Neuronal stem cell (in vitro differentiated cells): ENCODE measurements around the gene LTBP1.
"Not testable (repeated sequence)": the region's sequence is repeated elsewhere in the genome, so short reads cannot be mapped to it uniquely, and the experiment has no call there.

Experiments used
- DNase-seq: peaks from one replicate; pipeline ENCODE4 v3.0.0-alpha.2; 2013; ENCODE audit warnings: low spot score
- H2AFZ ChIP-seq: one replicate; pipeline ENCODE4 v1.6.1; 2013; ENCODE audit warnings: mild to moderate bottlenecking, low read length, inconsistent platforms
- H2AK5ac ChIP-seq: 2 replicates; pipeline ENCODE4 v1.6.1; 2013; ENCODE audit warnings: low read depth, mild to moderate bottlenecking, inconsistent platforms, low read length, moderate library complexity, mixed read lengths
- H2BK120ac ChIP-seq: 2 replicates; pipeline ENCODE4 v1.6.1; 2013; ENCODE audit warnings: low read depth, mild to moderate bottlenecking, inconsistent platforms, low read length, moderate library complexity, mixed read lengths
- H2BK12ac ChIP-seq: one replicate; pipeline ENCODE4 v1.6.1; 2013; ENCODE audit warnings: low read length, inconsistent platforms
- H2BK15ac ChIP-seq: 2 replicates; pipeline ENCODE4 v1.6.1; 2013; ENCODE audit warnings: mild to moderate bottlenecking, low read length, inconsistent platforms, mixed read lengths
- H2BK5ac ChIP-seq: one replicate; pipeline ENCODE4 v1.6.1; 2013; ENCODE audit warnings: inconsistent platforms, mild to moderate bottlenecking, low read length, moderate library complexity
- H3K14ac ChIP-seq: one replicate; pipeline ENCODE4 v1.6.1; 2013; ENCODE audit warnings: low read length, inconsistent platforms
- H3K18ac ChIP-seq: 2 replicates; pipeline ENCODE4 v1.6.1; 2013; ENCODE audit warnings: low read length, inconsistent platforms
- H3K23ac ChIP-seq: 2 replicates; pipeline ENCODE4 v1.6.1; 2013; ENCODE audit warnings: low read depth, mild to moderate bottlenecking, mixed read lengths, low read length, inconsistent platforms; ENCODE audit not compliant: poor library complexity
- H3K27ac ChIP-seq: replicated peaks from 3 replicates; pipeline ENCODE4 v1.5.1; 2013; ENCODE audit warnings: low read length, inconsistent platforms
- H3K27me3 ChIP-seq, 3 experiments: 2 replicates each; pipeline ENCODE4 v1.6.1; 2013; ENCODE audit warnings: low read length in 3 of 3, mild to moderate bottlenecking in 2 of 3, inconsistent platforms in 1 of 3, low read depth in 1 of 3, mixed read lengths in 1 of 3, moderate library complexity in 1 of 3; ENCODE audit not compliant: control insufficient read depth in 3 of 3, insufficient read depth in 3 of 3
- H3K36me3 ChIP-seq, 2 donors: replicated peaks in 1 of 2; 2 replicates each; pipeline ENCODE4 v1.6.1; 2013; ENCODE audit warnings: low read length in 2 of 2; ENCODE audit not compliant: control insufficient read depth in 2 of 2, insufficient read depth in 2 of 2
- H3K4ac ChIP-seq: 2 replicates; pipeline ENCODE4 v1.6.1; 2013; ENCODE audit warnings: inconsistent platforms, mild to moderate bottlenecking, low read length, moderate library complexity
- H3K4me1 ChIP-seq, 2 donors: 1 replicate in 1 of 2; 2 replicates in 1 of 2; pipeline ENCODE4 v1.6.1; 2013; ENCODE audit warnings: low read length in 2 of 2, low read depth in 1 of 2; ENCODE audit not compliant: control insufficient read depth in 2 of 2, insufficient read depth in 1 of 2
- H3K4me2 ChIP-seq: one replicate; pipeline ENCODE4 v1.6.1; 2013; ENCODE audit warnings: mild to moderate bottlenecking, low read length, inconsistent platforms; ENCODE audit not compliant: insufficient read depth, poor library complexity, severe bottlenecking
- H3K4me3 ChIP-seq, 2 donors: 2 replicates each; pipeline ENCODE4 v1.5.1; 2013; ENCODE audit warnings: low read length in 2 of 2, mild to moderate bottlenecking in 2 of 2, inconsistent platforms in 1 of 2, moderate library complexity in 1 of 2
- H3K79me1 ChIP-seq: one replicate; pipeline ENCODE4 v1.6.1; 2013; ENCODE audit warnings: low read depth, mild to moderate bottlenecking, inconsistent platforms, low read length, moderate library complexity
- H3K9ac ChIP-seq: one replicate; pipeline ENCODE4 v1.6.1; 2013; ENCODE audit warnings: mild to moderate bottlenecking, low read depth, low read length, inconsistent platforms; ENCODE audit not compliant: poor library complexity
- H3K9me3 ChIP-seq, 2 donors: replicated peaks in 1 of 2; 2 replicates each; pipeline versions ENCODE3 to v1.6.1; 2013; ENCODE audit warnings: low read length in 2 of 2, mild to moderate bottlenecking in 2 of 2, inconsistent platforms in 1 of 2, low read depth in 1 of 2, mixed read lengths in 1 of 2, moderate library complexity in 1 of 2; ENCODE audit not compliant: control insufficient read depth in 2 of 2, insufficient read depth in 1 of 2
- H4K8ac ChIP-seq: one replicate; pipeline ENCODE4 v1.6.1; 2013; ENCODE audit warnings: low read depth, mild to moderate bottlenecking, inconsistent platforms, low read length, moderate library complexity
- H4K91ac ChIP-seq: one replicate; pipeline ENCODE4 v1.6.1; 2013; ENCODE audit warnings: low read length, low read depth, mild to moderate bottlenecking, inconsistent platforms; ENCODE audit not compliant: poor library complexity
- WGBS, 2 donors: extraction: QIAGEN DNeasy Blood & Tissue Kit; methylation state at CpG; one replicate each; pipeline ENCODE4 v1.1.7; 2013; ENCODE audit warnings: missing lambda C conversion rate in 2 of 2, mixed read lengths in 1 of 2; ENCODE audit not compliant: insufficient read length in 2 of 2, insufficient replicate concordance in 1 of 2; ENCODE audit errors: extremely low coverage in 2 of 2; 5-methylcytosine and 5-hydroxymethylcytosine counted together

The LTBP1 gene

DNA sequence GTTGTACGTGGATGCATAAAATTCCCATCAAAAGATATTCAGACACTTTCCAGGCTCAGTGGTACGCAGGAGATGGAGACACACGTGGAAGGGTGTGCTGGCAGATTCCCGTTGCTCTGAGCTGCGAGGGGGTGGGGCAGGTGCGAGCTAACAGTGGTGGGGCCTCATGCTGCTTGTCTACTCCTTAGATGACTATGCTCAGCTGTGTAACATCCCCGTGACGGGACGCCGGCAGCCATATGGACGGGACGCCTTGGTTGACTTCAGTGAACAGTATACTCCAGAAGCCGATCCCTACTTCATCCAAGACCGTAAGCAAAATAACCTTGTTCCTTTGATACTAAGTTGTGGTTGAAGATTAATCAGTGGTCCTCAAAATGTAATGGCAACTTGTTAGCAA lies 442.2 kb downstream of the LTBP1 start:
- Histone ChIP-seq H3K27me3 (no peaks in the 10 kb centered on the region), H3K4ac (no peak overlapping the region), H2BK15ac (no peak overlapping the region), H3K4me2 (no peak overlapping the region), H2BK5ac (no peak overlapping the region), H3K14ac (no peak overlapping the region), H2BK120ac (no peak overlapping the region), H2BK12ac (no peak overlapping the region), H3K79me1 (no peaks in the 10 kb centered on the region), H3K4me1 (peaks cover 0 to 2% of the 10 kb centered on the region in 2 donors), H4K91ac (peak overlapping the region; percentile 32), H3K4me3 (no peak overlapping the region), H2AK5ac (no peak overlapping the region), H4K8ac (no peak overlapping the region), H2AFZ (no peak overlapping the region), H3K23ac (no peak overlapping the region), H3K27ac (no peak overlapping the region), H3K36me3 (peaks cover 0 to 5% of the 10 kb centered on the region in 2 donors), H3K9ac (no peak overlapping the region), H3K9me3 (peaks cover 0 to 3% of the 10 kb centered on the region in 2 donors), H3K18ac (no peak overlapping the region)
- DNase-seq: no peak
- WGBS, 2 donors: no CpG with 5 or more reads among the region's 14 CpGs

DNA sequence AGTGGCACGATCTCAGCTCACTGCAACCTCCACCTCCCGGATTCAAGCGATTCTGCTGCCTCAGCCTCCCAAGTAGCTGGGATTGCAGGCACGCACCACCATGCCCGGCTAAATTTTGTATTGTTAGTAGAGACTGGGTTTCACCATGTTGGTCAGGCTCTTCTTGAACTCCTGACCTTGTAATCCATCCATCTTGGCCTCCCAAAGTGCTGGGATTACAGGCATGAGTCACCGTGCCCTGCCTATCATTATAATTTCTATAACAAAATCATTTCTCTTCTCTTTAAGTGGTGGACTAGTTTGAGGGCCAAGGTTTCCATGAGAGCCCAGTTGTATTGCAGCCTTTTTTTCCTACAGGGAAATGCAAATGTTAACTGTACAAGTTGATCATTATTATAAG lies 442.9 kb downstream of the LTBP1 start:
- not testable (repeated sequence) for H3K18ac ChIP-seq, DNase-seq, H3K27me3 ChIP-seq, H3K79me1 ChIP-seq, H3K4me2 ChIP-seq, H3K36me3 ChIP-seq, H3K23ac ChIP-seq, H2BK120ac ChIP-seq, H2BK5ac ChIP-seq, H3K4me3 ChIP-seq, H3K14ac ChIP-seq, H4K91ac ChIP-seq, H2AFZ ChIP-seq, H3K9me3 ChIP-seq, H3K4me1 ChIP-seq, H2BK12ac ChIP-seq, H3K4ac ChIP-seq, H2AK5ac ChIP-seq, H3K9ac ChIP-seq, H4K8ac ChIP-seq, H2BK15ac ChIP-seq, H3K27ac ChIP-seq
- WGBS, 2 donors: no CpG with 5 or more reads among the region's 6 CpGs

GRCh38 chr2:33391529-33392255 lies 444.9 kb downstream of the LTBP1 start:
- H4K8ac ChIP-seq: no peak overlapping the region
- no peak overlapping the region for H3K4me2 ChIP-seq
- H3K9ac ChIP-seq: no peak overlapping the region
- H3K14ac ChIP-seq: no peak overlapping the region
- no peak overlapping the region for H2AFZ ChIP-seq
- H2BK12ac ChIP-seq: no peak overlapping the region
- no peak overlapping the region for H3K4me3 ChIP-seq
- peaks cover 0 to 5% of the 10 kb centered on the region in 2 donors for H3K4me1 ChIP-seq
- no peak overlapping the region for H3K27ac ChIP-seq
- DNase-seq: no peak
- H3K23ac ChIP-seq: no peak overlapping the region
- no peak overlapping the region for H3K4ac ChIP-seq
- no peaks in the 10 kb centered on the region for H3K79me1 ChIP-seq
- no peak overlapping the region for H3K18ac ChIP-seq
- peaks cover 0 to 3% of the 10 kb centered on the region in 2 donors for H3K9me3 ChIP-seq
- no peak overlapping the region for H4K91ac ChIP-seq
- no peak overlapping the region for H2AK5ac ChIP-seq
- H2BK120ac ChIP-seq: no peak overlapping the region
- H2BK5ac ChIP-seq: no peak overlapping the region
- peaks cover 0 to 5% of the 10 kb centered on the region in 2 donors for H3K36me3 ChIP-seq
- no CpG with 5 or more reads among the region's 5 CpGs for WGBS, 2 donors
- H2BK15ac ChIP-seq: no peak overlapping the region
- H3K27me3 ChIP-seq: no peaks in the 10 kb centered on the region

- no peak overlapping the region for H2BK12ac ChIP-seq
- H3K27ac ChIP-seq: no peak overlapping the region
- WGBS, 2 donors: no CpG with 5 or more reads among the region's 4 CpGs
- no peak overlapping the region for H3K23ac ChIP-seq
- H3K4me2 ChIP-seq: no peak overlapping the region
- no peak overlapping the region for H2BK15ac ChIP-seq
- no peak overlapping the region for H3K14ac ChIP-seq
- peaks cover 0 to 4% of the 10 kb centered on the region in 2 donors for H3K4me1 ChIP-seq
- H3K9me3 ChIP-seq: peaks cover 0 to 3% of the 10 kb centered on the region in 2 donors
- no peaks in the 10 kb centered on the region for H3K27me3 ChIP-seq
- no peak overlapping the region for H3K4ac ChIP-seq
- H3K9ac ChIP-seq: no peak overlapping the region
- H2BK5ac ChIP-seq: no peak overlapping the region
- H4K91ac ChIP-seq: no peak overlapping the region
- H3K4me3 ChIP-seq: no peak overlapping the region
- no peak for DNase-seq
- no peak overlapping the region for H3K18ac ChIP-seq
- no peaks in the 10 kb centered on the region for H3K79me1 ChIP-seq
- H4K8ac ChIP-seq: no peak overlapping the region
- H2AFZ ChIP-seq: no peak overlapping the region
- H2BK120ac ChIP-seq: no peak overlapping the region
- H3K36me3 ChIP-seq: peaks cover 0 to 5% of the 10 kb centered on the region in 2 donors
- H2AK5ac ChIP-seq: no peak overlapping the region
Measured at GRCh38 chr2:33392366-33392765, 445.6 kb downstream of the LTBP1 start.
